Dendritic cell treated with granulocyte-macrophage colony-stimulating factor and Interleukin-4, amounts not matched to agents 40 ng/mL and 50 ng/mL, for 4 days (primary cell): ENCODE measurements around the gene ST3GAL6.

Experiments
- H3K27ac Mint-ChIP-seq: one replicate; pipeline ENCODE4 v1.8.0; 2022; ENCODE audit warnings: mild to moderate bottlenecking, mixed read lengths
- H3K27me3 Mint-ChIP-seq: one replicate; pipeline ENCODE4 v1.8.0; 2022; ENCODE audit warnings: mild to moderate bottlenecking, mixed read lengths
- H3K36me3 Mint-ChIP-seq: one replicate; pipeline ENCODE4 v1.8.0; 2022; ENCODE audit warnings: low read depth, mixed read lengths
- H3K4me1 Mint-ChIP-seq: one replicate; pipeline ENCODE4 v1.8.0; 2022; ENCODE audit warnings: low read depth, mixed read lengths
- H3K4me3 Mint-ChIP-seq: one replicate; pipeline ENCODE4 v1.8.0; 2022; ENCODE audit warnings: mild to moderate bottlenecking, moderate library complexity, mixed read lengths
- H3K9me3 Mint-ChIP-seq: one replicate; pipeline ENCODE4 v1.8.0; 2022; ENCODE audit warnings: mixed read lengths
- intact Hi-C: fragments of 100-400 bp; cut with micrococcal nuclease; formaldehyde crosslinking; loops from one replicate; pipeline ENCODE4 v1.15.0; 2022

ST3GAL6 gene

GRCh38 chr3:98733053-98733811 is 29.9 kb upstream of the ST3GAL6 start:
- Mint-ChIP-seq H3K4me1 (peaks cover 62% of the 10 kb centered on the region), H3K27me3 (peaks cover 1% of the 10 kb centered on the region), H3K9me3 (no peaks in the 10 kb centered on the region), H3K27ac (peak overlapping the region; percentile 92), H3K4me3 (peak overlapping the region; percentile 96), H3K36me3 (peaks cover 15% of the 10 kb centered on the region)
- intact Hi-C loops = loop anchor here (2.0 to 5.0 kb wide), 4 partner anchors 28 to 131 kb away; no protein-coding TSS in a partner anchor

- peak overlapping the region; percentile 92 for H3K27ac Mint-ChIP-seq
- peaks cover 15% of the 10 kb centered on the region for H3K36me3 Mint-ChIP-seq
- intact Hi-C loops = loop anchor here (2.0 to 5.0 kb wide), 4 partner anchors 27 to 132 kb away; no protein-coding TSS in a partner anchor
- peaks cover 61% of the 10 kb centered on the region for H3K4me1 Mint-ChIP-seq
- no peaks in the 10 kb centered on the region for H3K9me3 Mint-ChIP-seq
- peaks cover 1% of the 10 kb centered on the region for H3K27me3 Mint-ChIP-seq
- peak overlapping the region; percentile 96 for H3K4me3 Mint-ChIP-seq
Measured at GRCh38 chr3:98733812-98734281, 29.3 kb upstream of the ST3GAL6 start.

- Mint-ChIP-seq H3K27ac (peak overlapping the region; percentile 92), H3K9me3 (no peaks in the 10 kb centered on the region), H3K4me1 (peaks cover 62% of the 10 kb centered on the region), H3K36me3 (peaks cover 15% of the 10 kb centered on the region), H3K27me3 (peaks cover 1% of the 10 kb centered on the region), H3K4me3 (peak overlapping the region; percentile 96)
- intact Hi-C loops = loop anchor here (5.0 kb wide), 3 partner anchors 43 to 132 kb away; no protein-coding TSS in a partner anchor
Measured at GRCh38 chr3:98734306-98734705, 28.8 kb upstream of the ST3GAL6 start.

- H3K9me3 Mint-ChIP-seq = no peaks in the 10 kb centered on the region
- H3K36me3 Mint-ChIP-seq = peaks cover 15% of the 10 kb centered on the region
- H3K27ac Mint-ChIP-seq = no peak overlapping the region
- intact Hi-C loops = loop anchor here (5.0 kb wide), 3 partner anchors 43 to 132 kb away; no protein-coding TSS in a partner anchor
- H3K4me1 Mint-ChIP-seq = peaks cover 64% of the 10 kb centered on the region
- H3K27me3 Mint-ChIP-seq = peaks cover 1% of the 10 kb centered on the region
- H3K4me3 Mint-ChIP-seq = no peak overlapping the region
Measured at GRCh38 chr3:98734735-98735134, 28.4 kb upstream of the ST3GAL6 start.

GRCh38 chr3:98735296-98735695 is 27.8 kb upstream of the ST3GAL6 start:
- peaks cover 1% of the 10 kb centered on the region for H3K27me3 Mint-ChIP-seq
- H3K4me3 Mint-ChIP-seq = no peak overlapping the region
- intact Hi-C loops = no loop called here
- no peaks in the 10 kb centered on the region for H3K9me3 Mint-ChIP-seq
- H3K27ac Mint-ChIP-seq = no peak overlapping the region
- H3K36me3 Mint-ChIP-seq = peaks cover 15% of the 10 kb centered on the region
- peaks cover 62% of the 10 kb centered on the region for H3K4me1 Mint-ChIP-seq

GRCh38 chr3:98735761-98736269 is 27.3 kb upstream of the ST3GAL6 start:
- Mint-ChIP-seq H3K27me3 (peaks cover 1% of the 10 kb centered on the region), H3K9me3 (no peaks in the 10 kb centered on the region), H3K4me1 (peaks cover 57% of the 10 kb centered on the region), H3K4me3 (no peak overlapping the region), H3K27ac (no peak overlapping the region), H3K36me3 (peaks cover 15% of the 10 kb centered on the region)
- intact Hi-C loops = no loop called here

- peaks cover 53% of the 10 kb centered on the region for H3K4me1 Mint-ChIP-seq
- peaks cover 1% of the 10 kb centered on the region for H3K27me3 Mint-ChIP-seq
- intact Hi-C loops = no loop called here
- H3K27ac Mint-ChIP-seq = no peak overlapping the region
- H3K36me3 Mint-ChIP-seq = peaks cover 13% of the 10 kb centered on the region
- no peaks in the 10 kb centered on the region for H3K9me3 Mint-ChIP-seq
- no peak overlapping the region for H3K4me3 Mint-ChIP-seq
Measured at GRCh38 chr3:98737301-98737700, 25.8 kb upstream of the ST3GAL6 start.

- Mint-ChIP-seq H3K27ac (peak overlapping the region; percentile 38), H3K36me3 (no peaks in the 10 kb centered on the region), H3K4me3 (no peak overlapping the region), H3K27me3 (no peaks in the 10 kb centered on the region), H3K4me1 (peaks cover 43% of the 10 kb centered on the region), H3K9me3 (no peaks in the 10 kb centered on the region)
- intact Hi-C loops = no loop called here
Measured at GRCh38 chr3:98739266-98739665, 23.9 kb upstream of the ST3GAL6 start.

GRCh38 chr3:98740324-98740723 is 22.8 kb upstream of the ST3GAL6 start:
- Mint-ChIP-seq H3K4me1 (peaks cover 39% of the 10 kb centered on the region), H3K9me3 (no peaks in the 10 kb centered on the region), H3K36me3 (no peaks in the 10 kb centered on the region), H3K27me3 (no peaks in the 10 kb centered on the region), H3K27ac (no peak overlapping the region), H3K4me3 (no peak overlapping the region)
- intact Hi-C loops = loop anchor here (2.0 kb wide), 1 partner anchor 22 kb away; no protein-coding TSS in a partner anchor

- Mint-ChIP-seq H3K27me3 (no peaks in the 10 kb centered on the region), H3K27ac (no peak overlapping the region), H3K9me3 (no peaks in the 10 kb centered on the region), H3K4me3 (no peak overlapping the region), H3K36me3 (no peaks in the 10 kb centered on the region), H3K4me1 (peaks cover 36% of the 10 kb centered on the region)
- intact Hi-C loops = loop anchor here (2.0 kb wide), 1 partner anchor 22 kb away; no protein-coding TSS in a partner anchor
Measured at GRCh38 chr3:98741121-98741716, 21.9 kb upstream of the ST3GAL6 start.

GRCh38 chr3:98743071-98743470 is 20.1 kb upstream of the ST3GAL6 start:
- H3K4me1 Mint-ChIP-seq = peaks cover 19% of the 10 kb centered on the region
- no peaks in the 10 kb centered on the region for H3K36me3 Mint-ChIP-seq
- no peaks in the 10 kb centered on the region for H3K9me3 Mint-ChIP-seq
- intact Hi-C loops = no loop called here
- no peaks in the 10 kb centered on the region for H3K27me3 Mint-ChIP-seq
- no peak overlapping the region for H3K27ac Mint-ChIP-seq
- H3K4me3 Mint-ChIP-seq = no peak overlapping the region

GRCh38 chr3:98744283-98744682 is 18.9 kb upstream of the ST3GAL6 start:
- intact Hi-C loops = no loop called here
- no peaks in the 10 kb centered on the region for H3K27me3 Mint-ChIP-seq
- no peaks in the 10 kb centered on the region for H3K9me3 Mint-ChIP-seq
- no peak overlapping the region for H3K4me3 Mint-ChIP-seq
- H3K4me1 Mint-ChIP-seq = peaks cover 13% of the 10 kb centered on the region
- no peak overlapping the region for H3K27ac Mint-ChIP-seq
- no peaks in the 10 kb centered on the region for H3K36me3 Mint-ChIP-seq

GRCh38 chr3:98745718-98746117 is 17.4 kb upstream of the ST3GAL6 start:
- Mint-ChIP-seq H3K4me1 (peaks cover 11% of the 10 kb centered on the region), H3K9me3 (no peaks in the 10 kb centered on the region), H3K36me3 (no peaks in the 10 kb centered on the region), H3K4me3 (no peak overlapping the region), H3K27ac (no peak overlapping the region), H3K27me3 (no peaks in the 10 kb centered on the region)
- intact Hi-C loops = no loop called here

GRCh38 chr3:98746122-98746521 is 17.0 kb upstream of the ST3GAL6 start:
- Mint-ChIP-seq H3K36me3 (no peaks in the 10 kb centered on the region), H3K4me1 (peaks cover 11% of the 10 kb centered on the region), H3K27me3 (no peaks in the 10 kb centered on the region), H3K27ac (no peak overlapping the region), H3K4me3 (no peak overlapping the region), H3K9me3 (no peaks in the 10 kb centered on the region)
- intact Hi-C loops = no loop called here
